ENCODE data around the gene EVC.

EVC gene

DNA sequence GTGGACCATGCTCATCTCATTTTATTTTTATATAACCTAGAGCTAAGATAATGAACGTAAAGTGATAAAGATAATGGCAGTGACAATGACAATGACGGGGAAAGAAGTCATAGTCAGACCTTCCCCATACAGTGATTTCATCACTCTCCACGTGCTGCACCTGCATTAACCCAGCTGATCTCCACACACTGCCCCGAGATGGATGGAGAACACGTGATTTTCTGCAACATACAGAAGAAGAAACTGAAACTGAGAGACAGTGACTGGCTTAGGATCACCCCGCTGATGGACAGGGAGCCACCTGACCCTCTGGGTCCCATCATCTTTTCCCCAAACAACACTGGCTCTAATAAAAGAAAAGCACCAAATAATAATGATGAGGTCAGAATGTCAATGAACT is 24.7 kb upstream of the EVC start:
- H2AFZ ChIP-seq (ENCODE audit: low read length), result no peak overlapping the region
- H3K79me2 ChIP-seq (ENCODE audit: low read length), result peaks cover 4% of the 10 kb centered on the region
- H3K4me2 ChIP-seq (ENCODE audit: low read depth, low read length), result peak overlapping the region; percentile 15; the same call in 1 of the 2 replicates
- H3K4me3 ChIP-seq (ENCODE audit: low read length), result no peak overlapping the region
- TF ChIP-seq, protein P1, sequence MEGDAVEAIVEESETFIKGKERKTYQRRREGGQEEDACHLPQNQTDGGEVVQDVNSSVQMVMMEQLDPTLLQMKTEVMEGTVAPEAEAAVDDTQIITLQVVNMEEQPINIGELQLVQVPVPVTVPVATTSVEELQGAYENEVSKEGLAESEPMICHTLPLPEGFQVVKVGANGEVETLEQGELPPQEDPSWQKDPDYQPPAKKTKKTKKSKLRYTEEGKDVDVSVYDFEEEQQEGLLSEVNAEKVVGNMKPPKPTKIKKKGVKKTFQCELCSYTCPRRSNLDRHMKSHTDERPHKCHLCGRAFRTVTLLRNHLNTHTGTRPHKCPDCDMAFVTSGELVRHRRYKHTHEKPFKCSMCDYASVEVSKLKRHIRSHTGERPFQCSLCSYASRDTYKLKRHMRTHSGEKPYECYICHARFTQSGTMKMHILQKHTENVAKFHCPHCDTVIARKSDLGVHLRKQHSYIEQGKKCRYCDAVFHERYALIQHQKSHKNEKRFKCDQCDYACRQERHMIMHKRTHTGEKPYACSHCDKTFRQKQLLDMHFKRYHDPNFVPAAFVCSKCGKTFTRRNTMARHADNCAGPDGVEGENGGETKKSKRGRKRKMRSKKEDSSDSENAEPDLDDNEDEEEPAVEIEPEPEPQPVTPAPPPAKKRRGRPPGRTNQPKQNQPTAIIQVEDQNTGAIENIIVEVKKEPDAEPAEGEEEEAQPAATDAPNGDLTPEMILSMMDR (IDR thresholded peaks at IDR 0.05; ENCODE audit: low read length), result no peak
- TF ChIP-seq EZH2phosphoT487 (IDR thresholded peaks at IDR 0.05; ENCODE audit: low read length), result no peak
- no peak for TF ChIP-seq EZH2 (optimal IDR thresholded peaks at IDR 0.05; ENCODE audit: low read depth, low read length)
- H3F3A ChIP-seq (ENCODE audit: insufficient read depth, low read length), result no peaks in the 10 kb centered on the region
- H4K20me1 ChIP-seq (ENCODE audit: insufficient read depth, low read length), result no peaks in the 10 kb centered on the region
- H3K36me3 ChIP-seq (replicated peaks; ENCODE audit: insufficient read depth, low read length), result peaks cover 14% of the 10 kb centered on the region; the same call in 1 of the 2 replicates
- H3K9me2 ChIP-seq (replicated peaks; ENCODE audit: insufficient read depth, low read length), result no peaks in the 10 kb centered on the region
- H3K4me1 ChIP-seq (ENCODE audit: low read length), result peaks cover 5% of the 10 kb centered on the region
- no peaks in the 10 kb centered on the region for H3K27me3 ChIP-seq (replicated peaks; ENCODE audit: insufficient read depth, low read length)
- peak; percentile 93 for DNase-seq
- H3K9me3 ChIP-seq (replicated peaks; ENCODE audit: insufficient read depth, low read length), result no peaks in the 10 kb centered on the region
- H3K9ac ChIP-seq (ENCODE audit: low read length), result no peak overlapping the region
- peak overlapping the region; percentile 52; the same call in 1 of the 2 replicates for H3K27ac ChIP-seq (ENCODE audit: low read length)

DNA sequence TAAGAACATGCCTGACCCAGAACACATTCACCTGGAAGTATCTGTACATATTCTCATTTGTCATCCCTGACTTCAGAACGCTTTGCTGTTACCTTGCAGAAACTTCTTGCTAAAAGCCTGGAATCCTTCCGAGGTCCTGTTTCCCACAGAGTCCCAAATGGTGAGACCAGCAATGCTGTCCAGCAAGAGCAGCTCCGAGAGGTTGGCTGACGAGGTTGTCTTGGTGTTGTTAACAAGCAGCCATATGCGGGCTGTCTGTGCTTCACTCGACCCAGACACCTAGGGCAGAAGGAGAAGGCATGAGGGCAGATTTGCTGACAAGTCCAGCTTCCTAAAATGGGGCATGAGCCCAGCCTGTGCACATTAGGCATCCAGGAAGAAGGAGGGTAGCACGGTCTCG is 21.9 kb upstream of the EVC start:
- no peak overlapping the region for H3K27ac ChIP-seq (ENCODE audit: low read length)
- no peak for DNase-seq
- no peaks in the 10 kb centered on the region for H3K9me3 ChIP-seq (replicated peaks; ENCODE audit: insufficient read depth, low read length)
- H3K79me2 ChIP-seq (ENCODE audit: low read length), result peaks cover 4% of the 10 kb centered on the region
- TF ChIP-seq EZH2phosphoT487 (IDR thresholded peaks at IDR 0.05; ENCODE audit: low read length) (no peak), EZH2 (optimal IDR thresholded peaks at IDR 0.05; ENCODE audit: low read depth, low read length) (no peak)
- TF ChIP-seq, protein P1 (IDR thresholded peaks at IDR 0.05; ENCODE audit: low read length), result no peak
- no peaks in the 10 kb centered on the region for H4K20me1 ChIP-seq (ENCODE audit: insufficient read depth, low read length)
- H3K27me3 ChIP-seq (replicated peaks; ENCODE audit: insufficient read depth, low read length), result no peaks in the 10 kb centered on the region
- H2AFZ ChIP-seq (ENCODE audit: low read length), result no peak overlapping the region
- H3K9ac ChIP-seq (ENCODE audit: low read length), result no peak overlapping the region
- H3K9me2 ChIP-seq (replicated peaks; ENCODE audit: insufficient read depth, low read length), result no peaks in the 10 kb centered on the region
- H3K4me1 ChIP-seq (ENCODE audit: low read length), result peaks cover 5% of the 10 kb centered on the region
- no peak overlapping the region for H3K4me2 ChIP-seq (ENCODE audit: low read depth, low read length)
- peaks cover 18% of the 10 kb centered on the region; the same call in 1 of the 2 replicates for H3K36me3 ChIP-seq (replicated peaks; ENCODE audit: insufficient read depth, low read length)
- H3F3A ChIP-seq (ENCODE audit: insufficient read depth, low read length), result 0 out of 2 replicates have a peak, but pooled peaks cover 4% of the 10 kb centered on the region
- H3K4me3 ChIP-seq (ENCODE audit: low read length), result no peak overlapping the region

DNA sequence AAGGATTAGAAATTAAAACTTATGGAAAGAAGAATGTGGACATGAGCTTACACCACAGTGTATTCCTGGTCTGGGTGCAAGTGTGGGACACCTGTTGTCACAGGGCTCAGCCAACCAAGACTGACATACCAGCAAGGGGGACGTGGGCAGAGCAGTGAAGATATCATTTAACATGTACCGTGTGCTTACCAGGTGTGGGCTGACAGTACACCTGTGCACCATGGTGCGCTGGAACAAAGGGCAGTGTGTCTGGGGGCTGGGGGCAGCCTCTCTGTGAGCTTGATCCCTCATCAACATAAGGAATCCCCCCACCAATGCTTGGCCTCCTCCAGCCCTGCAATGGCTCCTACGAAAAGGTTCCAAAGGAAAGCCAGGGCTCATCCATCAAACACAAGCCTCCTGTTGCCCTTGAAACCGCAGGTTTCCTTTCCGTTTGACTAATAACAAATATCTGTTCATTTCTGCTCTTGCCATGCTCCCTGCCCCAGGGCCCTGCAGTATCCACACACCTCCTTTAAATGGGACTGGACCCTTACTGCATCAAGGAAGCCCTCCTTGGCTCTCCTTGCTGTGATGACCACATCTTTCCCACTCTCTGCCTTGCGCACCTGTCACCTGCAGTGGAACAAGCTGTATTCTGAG is 19.4 kb upstream of the EVC start:
- no peak for DNase-seq
- Histone ChIP-seq H4K20me1 (ENCODE audit: insufficient read depth, low read length) (no peaks in the 10 kb centered on the region), H3K9me3 (replicated peaks; ENCODE audit: insufficient read depth, low read length) (no peaks in the 10 kb centered on the region), H3K4me1 (ENCODE audit: low read length) (peaks cover 3% of the 10 kb centered on the region), H3K9me2 (replicated peaks; ENCODE audit: insufficient read depth, low read length) (no peaks in the 10 kb centered on the region), H3K27me3 (replicated peaks; ENCODE audit: insufficient read depth, low read length) (no peaks in the 10 kb centered on the region), H3K4me2 (ENCODE audit: low read depth, low read length) (no peak overlapping the region), H2AFZ (ENCODE audit: low read length) (no peak overlapping the region), H3K79me2 (ENCODE audit: low read length) (no peaks in the 10 kb centered on the region; the same call in 1 of the 2 replicates), H3K4me3 (ENCODE audit: low read length) (no peak overlapping the region), H3K9ac (ENCODE audit: low read length) (no peak overlapping the region), H3K27ac (ENCODE audit: low read length) (peak overlapping the region; percentile 35; the same call in 1 of the 2 replicates), H3K36me3 (replicated peaks; ENCODE audit: insufficient read depth, low read length) (0 out of 2 replicates have a peak, but pooled peaks cover 7% of the 10 kb centered on the region), H3F3A (ENCODE audit: insufficient read depth, low read length) (0 out of 2 replicates have a peak, but pooled peaks cover 4% of the 10 kb centered on the region)
- TF ChIP-seq EZH2 (optimal IDR thresholded peaks at IDR 0.05; ENCODE audit: low read depth, low read length) (no peak), EZH2phosphoT487 (IDR thresholded peaks at IDR 0.05; ENCODE audit: low read length) (no peak)
- TF ChIP-seq, protein P1 (IDR thresholded peaks at IDR 0.05; ENCODE audit: low read length), result no peak

All from MM.1S (cell line).